CMK (cell line): ENCODE measurements around the gene FAM83G.

Experiments
- DNase-seq: peaks from one replicate; pipeline ENCODE4 v3.0.0-alpha.2; 2010; ENCODE audit warnings: low read depth

Gene FAM83G

GRCh38 chr17:19005789-19006430 is 1.3 kb upstream of the FAM83G start:
- DNase-seq = no peak

GRCh38 chr17:19005137-19005773 is 691 bp upstream of the FAM83G start:
- no peak for DNase-seq

GRCh38 chr17:19003543-19004420 is 782 bp downstream of the FAM83G start:
- DNase-seq = no peak

DNA sequence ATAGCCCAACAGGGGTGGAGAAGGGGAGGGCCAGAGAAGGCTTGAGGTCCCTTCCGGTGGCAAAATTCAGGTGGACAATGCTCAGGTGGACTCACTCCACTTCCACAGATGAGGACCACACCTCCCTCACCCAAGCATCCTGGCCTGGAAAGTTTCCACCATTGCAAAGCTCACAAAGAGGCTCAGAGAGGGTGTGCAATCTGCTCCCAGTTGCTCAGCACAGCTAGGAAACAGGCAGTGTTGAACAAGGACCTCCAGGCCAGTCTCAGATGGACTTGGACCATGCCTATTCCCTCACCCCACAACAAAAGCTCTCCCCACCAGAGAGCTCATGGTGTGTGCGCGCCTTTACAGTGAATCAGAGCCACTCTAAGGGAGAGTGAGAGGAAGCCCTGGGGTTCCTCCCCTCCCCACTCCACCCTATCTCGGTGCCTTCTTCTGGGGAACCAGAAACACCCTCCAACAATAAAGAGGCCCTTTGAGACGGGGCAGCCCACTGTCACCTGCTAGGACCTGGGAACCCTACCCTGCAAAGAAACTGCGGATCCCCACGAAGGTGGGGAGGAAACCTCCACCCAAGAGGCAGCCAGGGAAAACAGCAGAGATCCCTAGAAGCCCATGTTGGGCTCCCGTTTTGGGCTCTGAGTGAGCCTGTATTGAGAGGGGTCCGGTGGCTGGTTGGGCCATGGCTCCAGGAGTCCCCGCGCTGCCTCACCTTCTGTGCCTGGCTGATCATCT is 1.6 kb downstream of the FAM83G start:
- DNase-seq = no peak

- no peak for DNase-seq
These were observed 2.5 kb downstream of the FAM83G start for GRCh38 chr17:19001907-19002590.

DNA sequence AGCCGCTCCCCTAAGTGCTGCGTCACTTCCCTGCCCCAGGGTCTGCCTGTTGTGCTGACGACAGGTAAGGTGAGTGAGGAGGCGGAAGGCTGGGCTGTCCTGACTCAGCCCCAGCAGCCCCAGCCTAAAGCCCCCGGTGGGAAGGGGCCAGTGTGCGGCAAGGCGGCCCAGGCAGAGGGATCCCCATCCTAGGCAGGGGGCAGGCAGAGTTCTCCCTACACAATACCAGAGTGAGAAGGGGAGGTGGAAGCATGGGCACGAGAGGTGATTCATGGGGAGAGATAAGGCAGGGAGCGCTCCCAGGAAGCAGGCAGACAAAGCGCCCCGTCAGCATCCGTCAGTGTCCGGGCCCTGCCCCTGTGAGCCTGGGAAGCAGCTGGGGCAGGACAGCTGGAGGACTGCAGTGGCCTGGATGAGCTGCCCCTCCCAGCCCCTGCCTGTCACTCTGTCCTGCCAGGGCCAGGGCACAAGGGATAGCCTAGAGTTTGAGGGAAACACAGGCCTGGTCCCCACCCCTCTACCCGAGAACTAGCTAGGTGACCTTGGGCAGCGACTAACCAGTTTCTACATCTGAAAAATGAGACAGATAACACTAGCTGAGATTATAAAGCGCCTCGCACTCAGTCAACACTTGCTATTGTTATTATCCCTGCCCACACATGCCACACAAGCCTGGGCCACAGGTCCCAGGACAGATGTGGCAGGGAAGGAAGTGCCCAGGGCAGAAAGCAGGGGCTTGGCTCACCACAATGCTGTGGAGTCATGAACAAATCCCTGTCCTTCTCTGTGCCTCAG is 3.8 kb downstream of the FAM83G start:
- DNase-seq = no peak

- DNase-seq = no peak
These were observed 4.7 kb downstream of the FAM83G start for GRCh38 chr17:18999911-19000310.

DNA sequence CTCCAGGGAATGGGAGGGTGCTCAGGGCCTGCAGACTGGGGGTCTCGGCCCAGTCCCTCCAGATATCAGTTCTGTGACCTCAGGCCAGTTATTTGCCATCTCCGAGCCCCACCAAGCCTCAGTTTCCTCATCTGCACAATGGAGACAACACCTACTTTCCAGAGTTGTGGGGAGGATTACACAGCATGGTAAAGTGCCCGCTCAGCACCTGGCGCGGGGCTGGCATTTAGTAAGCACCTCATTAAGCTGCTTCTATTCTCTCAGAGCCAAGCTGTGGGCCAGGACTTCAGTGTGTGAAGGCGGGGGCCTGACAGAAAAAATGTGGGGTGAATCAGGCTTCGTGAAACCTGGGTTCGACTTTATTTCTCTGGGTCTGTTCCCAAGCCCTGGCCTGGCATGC is 5.2 kb downstream of the FAM83G start:
- DNase-seq = no peak

DNA sequence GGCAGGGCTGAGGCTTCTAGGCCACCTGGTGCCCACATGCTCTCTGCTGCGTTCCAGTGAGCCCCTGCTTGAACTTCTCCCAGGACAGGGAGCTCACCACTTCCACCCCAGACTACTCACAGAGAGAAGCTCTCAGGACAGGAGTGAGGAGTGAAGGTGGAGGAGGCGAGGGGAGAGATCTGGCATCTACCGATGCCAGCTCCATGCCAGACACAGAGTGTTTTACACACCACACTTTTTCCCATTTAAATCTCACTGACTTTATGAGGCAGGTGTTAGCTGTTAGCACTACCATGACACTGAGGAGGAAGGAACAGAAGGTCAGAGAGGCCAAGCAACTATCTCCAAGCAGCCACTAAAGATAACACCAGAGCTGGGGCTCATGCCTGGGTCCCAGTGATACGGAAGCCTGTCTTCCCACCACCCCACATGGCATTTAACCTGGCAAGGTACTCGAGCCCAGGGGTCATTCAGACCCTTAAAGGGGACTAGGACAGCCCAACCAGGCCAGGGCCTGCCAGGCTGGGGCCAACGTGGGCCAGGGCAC is 6.8 kb downstream of the FAM83G start:
- peak; percentile 45 for DNase-seq

GRCh38 chr17:18996458-18996857 is 8.1 kb downstream of the FAM83G start:
- no peak for DNase-seq

DNA sequence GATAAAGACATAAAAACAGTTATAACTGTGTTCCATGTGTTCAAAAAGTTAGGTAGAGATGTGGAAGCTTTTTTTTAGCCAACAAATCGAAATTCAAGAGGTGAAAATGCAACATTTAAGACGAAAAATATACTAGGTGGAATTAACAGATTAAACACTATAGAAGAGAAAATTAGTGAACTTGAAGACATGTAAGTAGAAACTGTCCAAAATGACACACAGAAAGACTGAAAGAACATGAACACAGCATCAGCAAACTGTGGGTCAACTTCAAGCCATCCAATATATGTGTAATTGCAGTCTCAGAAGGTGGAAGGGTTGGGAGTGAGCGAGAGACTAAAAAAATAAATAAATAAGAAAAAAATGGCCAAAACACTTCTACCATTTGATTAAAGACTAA is 9.3 kb downstream of the FAM83G start:
- DNase-seq = no peak

- DNase-seq = no peak
These were observed 9.9 kb downstream of the FAM83G start for GRCh38 chr17:18994631-18995030.

DNA sequence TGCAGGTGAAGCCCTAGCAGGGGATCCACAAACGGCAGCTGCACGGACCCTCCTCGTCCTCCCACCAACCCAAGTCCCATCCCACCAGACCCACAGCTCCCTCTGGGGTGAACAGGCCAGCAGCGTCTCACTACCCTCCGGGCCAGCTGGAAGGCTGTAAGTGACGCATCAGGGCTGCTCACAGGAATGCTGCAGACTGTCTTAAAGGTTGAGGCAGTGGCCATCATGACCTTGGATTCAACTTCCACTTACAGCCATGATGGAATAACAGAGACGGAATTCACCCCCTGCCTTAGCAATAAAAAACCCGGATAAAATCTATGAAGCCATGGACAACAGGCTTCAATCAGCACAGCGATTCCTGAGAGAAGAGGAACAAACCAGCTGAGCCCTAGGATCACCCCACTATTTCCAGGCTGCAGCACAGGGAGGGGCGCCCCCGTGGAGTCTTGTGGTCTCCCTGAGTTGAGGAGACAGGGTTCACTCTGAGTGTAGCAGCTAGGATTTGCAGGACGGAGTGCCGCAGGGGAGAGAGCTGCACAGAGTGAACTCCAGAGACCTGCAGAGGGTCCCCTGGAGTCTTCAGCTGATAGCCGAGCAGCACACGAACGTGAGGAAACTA is 10.5 kb downstream of the FAM83G start:
- no peak for DNase-seq

- DNase-seq = no peak
These were observed 12.0 kb downstream of the FAM83G start for GRCh38 chr17:18992454-18993130.

GRCh38 chr17:18991531-18992315 is 12.8 kb downstream of the FAM83G start:
- DNase-seq = no peak

DNA sequence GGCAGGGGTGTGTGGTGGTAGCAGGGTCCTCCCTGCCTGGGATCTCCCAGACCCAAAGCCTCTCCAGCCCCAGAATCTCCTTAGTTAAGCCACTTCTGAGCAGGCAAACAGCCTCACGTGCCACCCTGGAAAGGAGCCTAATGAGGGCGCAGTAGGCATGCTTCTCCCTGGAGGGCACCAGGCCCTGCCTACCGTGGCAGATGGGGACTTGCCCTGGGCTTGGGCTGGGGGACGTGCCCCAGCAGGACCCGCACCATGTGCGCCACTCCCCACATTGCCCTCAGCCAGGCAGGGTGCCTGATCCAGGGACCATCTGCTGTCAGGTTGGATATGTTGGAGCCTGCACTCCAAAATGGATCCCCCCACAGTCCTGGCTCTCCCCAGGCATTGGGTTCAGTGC is 14.2 kb downstream of the FAM83G start:
- DNase-seq = no peak

GRCh38 chr17:18988546-18989173 is 15.9 kb downstream of the FAM83G start:
- DNase-seq = no peak

GRCh38 chr17:18987862-18988545 is 16.6 kb downstream of the FAM83G start:
- no peak for DNase-seq
